ENCODE data around the gene MAP2K4. TPM values are rescaled to one million over a fixed set of nuclear protein-coding genes. Genes with fewer than 3 reads are reported as not detected.

The MAP2K4 gene
- total and polyA plus RNA-seq, 2 of the 8 experiments (the other 6 are each of a cell fraction or from before 2014, with no cell fraction given) = 14.2 to 37.3 TPM

- Histone ChIP-seq H3K23ac (ENCODE audit: insufficient read length) (no peak overlapping the region), H3K79me1 (ENCODE audit: low read depth, low read length) (peaks cover 8% of the 10 kb centered on the region), H2AK5ac (ENCODE audit: low read depth, low read length) (no peak overlapping the region), H3K36me3 (ENCODE audit: control insufficient read depth in 2 of 4, insufficient read depth in 4 of 4, low read length in 3 of 4) (no peaks in the 10 kb centered on the region), H2BK120ac (replicated peaks; ENCODE audit: low read depth, low read length) (no peak overlapping the region), H3K9me3 (ENCODE audit: insufficient read depth in 2 of 2, low read depth in 1 of 2, low read length in 1 of 2) (no peaks in the 10 kb centered on the region), H3K56ac (replicated peaks; ENCODE audit: insufficient read length, low read depth, low read length) (no peak overlapping the region), H4K20me1 (replicated peaks in 1 of 2; ENCODE audit: control insufficient read depth in 1 of 2, insufficient read depth in 2 of 2, low read length in 2 of 2) (peaks cover 11 to 14% of the 10 kb centered on the region in 2 experiments), H3K18ac (ENCODE audit: extremely low read depth, low read length) (no peak overlapping the region), H3K23me2 (ENCODE audit: low read depth, low read length) (no peaks in the 10 kb centered on the region), H3K27me3 (replicated peaks in 1 of 4; ENCODE audit: control insufficient read depth in 3 of 4, extremely low read depth in 1 of 4, insufficient read depth in 3 of 4, low read length in 3 of 4) (no peaks in the 10 kb centered on the region), H3K9ac (replicated peaks in 1 of 4; ENCODE audit: extremely low read depth in 1 of 4, low read depth in 3 of 4, low read length in 3 of 4) (no peak overlapping the region), H3K4me2 (ENCODE audit: insufficient read depth in 1 of 2, low read depth in 2 of 2, low read length in 2 of 2) (no peak overlapping the region), H2BK5ac (ENCODE audit: low read depth, low read length) (no peak overlapping the region), H3K14ac (ENCODE audit: insufficient read length) (no peak overlapping the region), H3K4me3 (ENCODE audit: extremely low read depth in 1 of 4, insufficient read depth in 2 of 4, low read depth in 3 of 4, low read length in 4 of 4) (no peak overlapping the region), H2BK20ac (ENCODE audit: low read length) (no peak overlapping the region), H4K91ac (replicated peaks; ENCODE audit: insufficient read length, low read length) (no peak overlapping the region), H4K8ac (ENCODE audit: extremely low read depth, insufficient read depth, low read length) (no peak overlapping the region), H2BK12ac (ENCODE audit: low read depth, low read length) (no peak overlapping the region), H3K27ac (ENCODE audit: low read depth, low read length) (no peak overlapping the region), H3K4ac (replicated peaks; ENCODE audit: insufficient read length, low read depth, low read length) (no peak overlapping the region), H4K5ac (ENCODE audit: insufficient read length, low read depth, low read length) (no peak overlapping the region), H3K4me1 (replicated peaks in 1 of 4; ENCODE audit: control insufficient read depth in 3 of 4, insufficient read depth in 4 of 4, low read length in 3 of 4) (peaks cover 0 to 3% (median 0%) of the 10 kb centered on the region in 4 experiments; a peak in 2 of 7 replicates), H2BK15ac (ENCODE audit: low read length) (no peak overlapping the region), H2AFZ (ENCODE audit: low read length) (no peak overlapping the region), H3K79me2 (ENCODE audit: control insufficient read depth in 1 of 2, insufficient read depth in 2 of 2, low read length in 2 of 2) (peaks cover 4 to 100% of the 10 kb centered on the region in 2 experiments; a peak in 3 of 4 replicates)
- ChIA-PET CTCF (ENCODE audit: partially characterized antibody) (interaction anchor here (1.1 to 1.8 kb wide), 2 partner anchors 30 to 74 kb away, joined by 3 to 4 read pairs; partner anchors contain the start of gene ZNF18), POLR2A (ENCODE audit: partially characterized antibody) (no interaction called here)
- no peak for DNase-seq (ENCODE audit: low read depth in 1 of 2, low spot score in 2 of 2)
- FAIRE-seq = no peak
- 88% methylated on average over 1 of the region's 1 CpG; no CpG with 5 or more reads in 1 of the 2 experiments for WGBS, 2 experiments (ENCODE audit: extremely low coverage in 1 of 2, insufficient coverage in 1 of 2, insufficient read length in 1 of 2, insufficient replicate concordance in 2 of 2, low coverage in 1 of 2, low lambda C conversion rate in 2 of 2, missing lambda C conversion rate in 1 of 2)
- TF ChIP-seq CHD2 (IDR thresholded peaks at IDR 0.05; ENCODE audit: low read length) (no peak), USF2 (IDR thresholded peaks at IDR 0.05; ENCODE audit: low read length) (no peak), SP1 (IDR thresholded peaks at IDR 0.05; ENCODE audit: low read depth, low read length) (no peak), TEAD4 (IDR thresholded peaks at IDR 0.05; ENCODE audit: low read depth, low read length) (no peak), JUND (IDR thresholded peaks at IDR 0.05; ENCODE audit: low read length) (no peak), SAP30 (IDR thresholded peaks at IDR 0.05; ENCODE audit: insufficient read depth, insufficient replicate concordance, low read length) (no peak), MAFK (IDR thresholded peaks at IDR 0.05; ENCODE audit: low read depth, low read length) (no peak), BACH1 (IDR thresholded peaks at IDR 0.05; ENCODE audit: low read length) (no peak), GTF2F1 (IDR thresholded peaks at IDR 0.05; ENCODE audit: borderline replicate concordance, low read depth, low read length) (no peak), NRF1 (IDR thresholded peaks at IDR 0.05; ENCODE audit: low read depth, low read length) (no peak), RNF2 (IDR thresholded peaks at IDR 0.05; ENCODE audit: borderline replicate concordance, low read depth, low read length, missing control alignments, poor library complexity, severe bottlenecking) (no peak)
Observed at GRCh38 chr17:12027658-12028057, 7.0 kb downstream of the MAP2K4 start.
